ENCODE measurements around the gene KLK7.
"Not testable (repeated sequence)": the region's sequence is repeated elsewhere in the genome, so short reads cannot be mapped to it uniquely, and the experiment has no call there.

Gene KLK7

DNA sequence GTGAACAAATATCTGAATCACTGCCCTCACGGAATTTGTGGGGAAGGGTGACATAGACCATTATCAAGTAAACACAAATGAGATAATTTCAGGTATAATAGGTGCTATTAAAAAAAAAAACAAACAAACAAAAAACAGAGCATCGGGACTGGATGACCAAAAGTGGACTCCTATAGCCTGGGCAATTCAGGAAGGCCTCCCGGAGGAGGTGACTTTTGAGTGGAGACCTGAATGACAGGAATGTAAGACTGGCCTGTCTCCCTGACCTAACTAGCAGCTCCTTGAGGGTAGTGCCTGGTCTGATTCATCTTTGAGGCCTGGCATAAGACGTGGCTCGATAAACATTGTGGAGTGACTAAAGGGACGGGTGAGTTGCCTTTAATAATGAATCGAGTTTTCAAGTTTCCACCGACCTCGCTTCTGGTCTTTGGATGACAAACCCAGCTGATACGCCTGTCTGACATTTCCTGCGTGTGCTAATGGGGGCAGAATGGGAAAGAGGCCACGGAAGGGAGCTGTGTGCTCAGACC is 29.0 kb upstream of the KLK7 start:
- DNase-seq (ENCODE audit: low read depth in 1 of 2, low spot score in 1 of 2), result no peak

DNA sequence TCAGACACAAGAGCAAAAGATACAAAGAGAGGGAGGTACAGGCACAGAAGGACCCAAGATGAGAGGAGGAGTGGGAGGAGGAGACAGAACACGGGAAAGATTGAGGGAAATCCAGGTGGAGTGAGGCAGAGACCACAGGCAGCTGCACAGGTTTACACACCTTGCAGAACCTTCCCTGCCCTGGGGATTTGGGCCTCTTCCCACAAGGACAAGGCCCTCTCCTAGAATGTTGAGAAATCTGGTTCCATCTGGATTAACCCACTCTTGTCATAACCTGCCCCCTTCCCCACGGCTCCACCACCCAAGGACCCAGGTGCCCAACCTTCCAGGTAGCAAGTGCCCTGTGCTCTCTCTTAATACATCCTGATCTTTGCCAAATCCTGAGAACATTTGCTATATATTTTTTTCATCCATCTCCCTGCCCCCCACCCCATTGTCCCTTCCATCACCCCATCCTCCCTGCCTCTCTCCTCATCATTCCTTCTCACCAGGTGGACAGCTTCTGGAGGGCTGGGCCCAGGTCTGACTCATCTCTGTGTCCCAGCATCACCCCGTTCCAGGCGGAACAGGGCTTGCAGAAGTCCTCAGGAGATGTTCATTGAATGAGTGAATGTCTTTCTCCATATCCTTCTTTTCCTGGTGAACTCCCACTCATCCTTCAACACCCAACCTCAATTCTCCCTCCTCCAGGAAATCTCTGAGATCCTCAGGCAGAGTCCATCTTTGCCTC is 26.5 kb upstream of the KLK7 start:
- no peak for DNase-seq (ENCODE audit: low read depth in 1 of 2, low spot score in 1 of 2)

DNA sequence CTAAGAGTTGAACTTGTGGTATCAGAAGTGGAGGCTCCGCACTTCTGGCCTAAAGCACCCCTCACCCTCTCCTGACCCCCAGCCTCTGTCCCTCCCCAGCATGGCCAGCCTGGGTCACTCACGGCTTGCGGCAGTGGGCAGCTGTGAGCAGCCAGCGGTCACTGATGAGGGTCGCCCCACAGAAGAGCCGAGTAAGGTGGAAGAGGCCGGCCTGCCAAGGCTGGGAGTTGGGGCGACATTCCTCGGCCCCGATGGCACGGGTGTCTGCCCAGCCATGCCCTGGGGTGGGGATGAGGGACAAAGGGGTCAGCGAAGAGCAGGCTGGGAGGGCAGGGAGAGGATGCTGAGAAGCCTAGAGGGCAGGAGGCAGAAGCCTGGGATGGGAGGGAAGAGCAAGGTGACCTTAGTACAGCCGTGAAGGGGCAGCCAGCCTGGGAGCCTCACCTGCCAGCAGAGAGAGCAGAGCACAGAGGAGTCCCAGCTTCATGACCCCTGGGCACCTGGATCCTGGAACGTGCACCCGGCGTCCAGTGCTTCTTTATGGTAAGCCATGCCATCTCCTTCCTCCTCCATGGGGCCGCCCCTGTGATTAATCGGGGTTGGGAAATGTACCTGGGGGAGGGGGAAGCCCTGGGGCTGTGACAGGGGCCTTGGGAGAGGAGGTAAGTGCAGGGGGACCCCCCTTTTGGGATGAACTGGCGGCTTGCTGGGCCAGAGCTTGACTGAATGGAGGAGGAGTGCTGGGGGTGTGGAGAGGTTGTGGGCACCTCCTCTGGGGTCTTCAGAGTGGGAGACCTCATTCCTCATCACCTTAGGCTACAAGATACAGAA is 25.6 kb upstream of the KLK7 start:
- no peak for DNase-seq (ENCODE audit: low read depth in 1 of 2, low spot score in 1 of 2)

DNA sequence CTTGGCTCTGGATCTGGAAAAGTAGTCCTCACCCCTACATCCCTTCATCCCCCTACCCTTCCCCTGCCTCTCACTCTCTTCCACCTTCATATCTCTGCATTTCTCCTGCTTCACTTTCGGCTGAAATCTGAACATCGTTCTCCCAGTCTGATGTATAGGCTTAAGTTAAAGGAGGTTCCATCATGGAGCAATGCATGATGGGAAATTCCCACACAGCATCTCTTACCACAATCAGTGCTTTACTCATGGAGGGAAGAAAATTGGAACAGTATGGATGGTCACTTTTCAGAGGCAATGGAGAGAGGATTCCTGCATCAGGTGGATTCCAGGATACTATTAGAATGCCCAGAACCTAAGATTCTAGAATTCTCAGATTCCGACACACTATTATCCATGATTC is 23.8 kb upstream of the KLK7 start:
- DNase-seq (ENCODE audit: low read depth in 1 of 2, low spot score in 1 of 2), result no peak

DNA sequence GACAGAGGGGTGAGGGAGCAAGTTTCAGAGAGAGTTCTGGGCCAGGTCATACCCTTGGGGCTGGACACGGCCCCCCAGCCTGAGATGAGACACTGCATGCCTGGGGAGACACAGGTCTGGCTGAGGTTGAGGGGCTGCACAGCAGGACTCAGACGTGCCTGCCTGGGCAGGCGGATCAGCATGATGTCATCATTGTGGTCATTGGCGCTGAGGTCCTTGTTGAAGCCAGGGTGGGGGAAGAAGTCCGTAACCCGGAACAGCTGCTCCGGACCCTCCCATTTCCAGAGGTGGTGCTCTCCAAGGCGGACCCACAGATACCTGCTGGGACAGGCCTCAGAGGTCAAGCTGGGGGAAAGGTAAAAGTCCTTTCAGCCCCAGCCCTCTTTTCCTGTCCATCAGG is 22.7 kb upstream of the KLK7 start:
- DNase-seq (ENCODE audit: low read depth in 1 of 2, low spot score in 1 of 2), result no peak

DNA sequence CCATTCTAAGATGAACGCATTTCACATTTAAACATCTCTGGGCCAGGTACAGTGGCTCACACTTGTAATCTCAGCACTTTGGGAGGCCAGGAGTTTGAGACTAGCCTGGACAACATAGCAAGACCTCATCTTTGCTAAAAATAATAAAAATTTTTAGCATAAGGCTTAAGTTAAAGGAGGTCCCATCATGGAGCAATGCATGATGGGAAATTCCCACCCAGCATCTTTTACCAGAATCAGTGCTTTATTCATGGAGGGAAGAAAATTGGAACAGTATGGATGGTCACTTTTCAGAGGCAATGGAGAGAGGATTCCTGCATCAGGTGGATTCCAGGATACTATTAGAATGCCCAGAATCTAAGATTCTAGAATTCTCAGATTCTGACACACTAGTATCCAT is 21.5 kb upstream of the KLK7 start:
- DNase-seq (ENCODE audit: low read depth in 1 of 2, low spot score in 1 of 2), result no peak

DNA sequence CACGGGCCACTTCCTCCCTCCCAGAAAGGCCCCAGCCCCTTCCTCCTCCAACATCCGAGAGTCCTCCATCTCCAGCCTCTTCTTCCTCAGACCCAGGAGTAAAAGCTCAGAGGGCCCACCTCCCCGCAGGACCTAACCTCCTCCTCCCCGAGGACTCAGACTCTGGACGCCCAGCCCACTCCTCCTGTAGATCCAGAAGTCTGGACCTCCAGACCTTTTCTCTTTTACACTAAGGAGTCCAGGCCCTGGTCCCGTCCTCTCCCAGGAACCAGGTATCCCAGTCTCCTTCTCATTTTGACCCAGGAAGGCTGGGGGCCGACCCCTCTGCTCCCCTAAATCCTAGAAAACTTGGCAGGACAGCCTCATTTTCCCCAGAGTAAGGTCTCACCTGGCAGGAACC is 19.6 kb upstream of the KLK7 start:
- no peak for DNase-seq (ENCODE audit: low read depth in 1 of 2, low spot score in 1 of 2)

DNA sequence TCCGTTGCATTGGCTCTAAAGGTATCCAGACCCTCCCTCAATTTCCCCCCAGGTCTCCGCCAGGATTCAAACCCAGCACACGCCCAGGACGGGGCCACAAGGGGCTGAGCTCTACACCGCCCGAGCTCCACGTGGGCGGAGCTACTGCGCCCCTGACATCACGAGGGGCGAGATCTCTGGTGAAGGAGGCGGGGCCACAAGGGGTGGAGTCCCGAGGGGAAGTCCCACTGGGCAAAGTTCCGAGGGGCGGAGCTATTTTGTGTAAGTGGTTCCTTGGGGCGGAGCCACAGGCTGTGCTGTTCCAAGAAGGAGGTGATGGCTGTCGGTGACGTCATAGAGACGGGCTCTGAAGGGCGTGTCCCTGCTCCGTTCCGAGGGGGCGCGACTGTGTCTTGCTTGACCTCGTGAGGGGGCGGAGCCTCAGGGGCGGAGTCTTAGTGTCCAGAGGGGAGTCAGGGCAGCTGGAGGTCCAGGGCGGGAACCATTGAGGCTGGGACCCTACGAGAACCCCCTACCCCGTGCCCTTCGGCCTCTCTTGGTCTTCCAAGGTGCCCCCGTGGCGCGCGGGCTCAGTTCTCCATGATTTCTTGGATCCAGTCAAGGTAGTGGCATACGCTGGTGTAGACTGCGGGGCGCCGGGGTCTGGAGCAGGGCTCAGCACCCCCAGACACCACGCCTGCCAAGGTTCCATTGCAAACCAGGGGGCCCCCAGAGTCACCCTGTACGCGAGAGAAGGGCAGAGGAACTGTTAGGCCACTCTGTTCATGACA is 19.0 kb upstream of the KLK7 start:
- DNase-seq (ENCODE audit: low read depth in 1 of 2, low spot score in 1 of 2), result no peak

DNA sequence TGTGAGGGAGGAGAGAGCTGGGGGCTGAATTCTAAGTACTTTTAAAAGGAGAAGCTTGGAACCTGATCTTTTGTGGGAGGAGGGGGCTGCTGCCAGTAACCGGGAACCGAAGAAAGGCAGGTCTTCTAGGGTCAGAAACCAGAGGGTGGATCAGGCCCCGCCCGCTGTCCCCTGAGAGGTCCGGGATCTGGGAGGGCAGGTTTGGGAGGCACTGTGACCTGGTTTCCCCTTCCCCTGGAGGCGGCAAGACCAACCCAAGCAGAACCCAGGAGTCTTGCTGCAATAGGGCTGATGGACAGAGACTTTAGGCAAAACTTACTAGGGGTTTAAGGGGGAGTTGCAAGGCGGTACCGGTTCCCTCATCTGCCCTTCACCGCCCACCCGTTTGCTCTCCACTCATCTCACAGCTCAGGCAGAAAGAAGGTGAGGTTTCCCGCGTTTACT is 18.4 kb upstream of the KLK7 start:
- DNase-seq (ENCODE audit: low read depth in 1 of 2, low spot score in 1 of 2), result no peak

DNA sequence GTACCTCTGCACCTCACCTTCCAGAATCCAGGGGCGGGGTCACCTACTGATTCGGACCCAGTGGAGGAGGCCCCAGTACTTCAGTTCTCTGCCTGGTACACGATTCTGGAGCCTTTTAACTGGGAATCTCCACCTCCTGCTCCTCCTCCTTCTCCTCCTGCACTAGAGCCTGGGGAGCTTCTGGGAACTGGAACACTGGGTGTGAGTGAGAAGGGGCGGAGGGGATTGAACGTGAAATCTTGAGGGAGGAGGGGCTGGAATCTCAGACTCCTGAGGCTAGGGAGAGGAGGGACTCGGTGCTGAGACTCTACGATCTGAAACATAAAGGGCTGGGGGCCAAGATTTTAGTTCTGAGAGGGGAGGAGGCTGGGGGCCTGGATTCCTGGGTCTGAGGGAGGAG is 17.8 kb upstream of the KLK7 start, which contains the start of gene KLK8:
TSS of gene KLK8 (minus strand) at position 90 of the 400 bp plus-strand sequence. CDS start 437 bp downstream, outside the sequence.
- DNase-seq (ENCODE audit: low read depth in 1 of 2, low spot score in 1 of 2), result no peak

DNA sequence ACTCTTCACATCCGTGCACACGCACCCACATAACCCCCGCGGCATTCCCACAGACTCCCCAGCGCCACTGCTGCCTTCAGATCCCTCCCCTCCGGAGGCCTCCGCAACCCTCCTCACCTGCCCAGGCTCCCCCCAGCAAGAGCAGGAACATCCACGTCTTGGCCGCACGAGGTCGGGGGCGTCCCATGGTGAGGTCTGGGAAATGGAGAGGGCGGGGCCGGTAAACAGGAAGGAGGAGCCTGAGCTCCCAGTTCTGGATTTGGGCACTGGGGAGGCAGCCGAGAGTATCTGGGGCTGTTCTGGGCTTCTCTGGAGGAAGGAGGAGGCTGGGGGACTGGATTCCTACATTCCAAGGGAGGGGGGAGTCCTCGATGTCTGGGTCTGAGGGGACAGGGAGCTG is 17.3 kb upstream of the KLK7 start:
- DNase-seq (ENCODE audit: low read depth in 1 of 2, low spot score in 1 of 2), result no peak

DNA sequence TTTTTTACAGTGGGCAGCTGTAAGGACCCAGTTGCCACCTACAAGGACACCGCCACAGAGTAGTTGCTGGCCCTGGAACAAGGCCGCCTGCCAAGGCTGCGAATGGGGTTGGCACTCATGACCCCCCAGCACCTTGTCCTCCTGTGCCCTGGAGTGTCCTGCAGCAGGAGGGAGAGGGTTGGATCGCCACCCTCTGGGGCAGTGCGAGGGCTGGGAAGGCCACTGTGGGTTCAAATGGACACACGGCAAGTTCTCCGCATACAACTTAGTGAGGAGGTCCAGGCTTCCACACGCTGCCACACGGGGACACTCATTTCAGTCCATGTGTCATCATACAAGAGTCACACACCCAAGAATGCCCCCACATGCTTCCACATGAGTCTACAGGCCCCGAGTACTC is 16.7 kb upstream of the KLK7 start:
- no peak for DNase-seq (ENCODE audit: low read depth in 1 of 2, low spot score in 1 of 2)

DNA sequence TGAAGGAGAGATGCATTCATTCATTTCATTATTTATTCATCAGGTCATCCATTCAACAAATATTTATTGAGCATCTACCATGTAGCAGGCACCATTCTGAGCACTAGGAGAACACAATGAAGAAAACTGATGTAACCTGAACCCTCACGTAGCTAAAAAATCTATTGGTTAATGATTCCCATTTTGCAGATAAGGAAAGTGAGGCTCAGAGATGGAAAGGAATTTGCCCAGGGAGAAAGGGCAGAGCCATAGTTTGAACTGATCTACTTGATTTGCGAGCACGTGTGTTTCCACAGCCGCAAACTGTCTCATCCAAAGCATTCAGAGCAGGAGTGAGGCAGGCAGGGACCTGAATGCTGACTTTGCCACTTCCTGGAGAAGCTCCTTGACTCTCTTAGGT is 15.0 kb upstream of the KLK7 start:
- no peak for DNase-seq (ENCODE audit: low read depth in 1 of 2, low spot score in 1 of 2)

DNA sequence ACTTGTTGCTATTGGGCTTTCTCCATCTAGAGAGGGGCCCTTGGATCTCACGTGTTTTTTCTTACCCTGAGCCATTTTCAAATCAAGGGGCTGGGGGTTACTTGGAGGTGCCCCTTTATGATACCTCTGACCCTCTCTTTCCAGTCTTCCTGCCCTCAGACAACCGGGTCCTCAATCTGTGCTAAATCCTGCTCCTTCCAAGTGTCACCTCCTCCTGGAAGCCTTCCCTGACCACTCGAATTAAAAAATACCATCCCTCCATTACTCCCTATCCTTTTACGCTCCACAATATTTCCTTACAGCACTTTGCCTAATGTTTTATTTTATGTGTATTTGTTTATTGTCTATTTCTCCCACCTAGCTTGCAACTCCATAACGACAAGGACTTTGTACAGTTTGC is 14.3 kb upstream of the KLK7 start:
- no peak for DNase-seq (ENCODE audit: low read depth in 1 of 2, low spot score in 1 of 2)

DNA sequence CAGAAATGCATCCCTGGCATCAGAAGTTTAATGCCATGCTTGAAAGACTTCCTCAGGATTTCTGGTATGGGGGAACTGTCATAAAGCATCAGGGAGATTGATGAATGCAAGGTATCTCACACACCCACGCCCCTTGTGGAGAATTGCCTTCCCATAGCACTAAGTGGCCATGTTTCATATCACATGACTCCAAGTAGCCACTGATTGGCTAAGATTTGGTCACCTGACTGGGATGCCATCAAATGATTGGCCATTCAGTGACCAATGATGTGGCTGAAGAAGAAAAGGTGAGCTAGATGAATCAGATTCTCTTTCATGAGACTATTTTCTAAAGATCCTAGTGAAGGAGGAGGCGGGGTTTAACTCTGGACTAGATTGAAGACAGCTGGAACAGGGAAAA is 10.4 kb upstream of the KLK7 start:
- DNase-seq (ENCODE audit: low read depth in 1 of 2, low spot score in 1 of 2), result no peak

DNA sequence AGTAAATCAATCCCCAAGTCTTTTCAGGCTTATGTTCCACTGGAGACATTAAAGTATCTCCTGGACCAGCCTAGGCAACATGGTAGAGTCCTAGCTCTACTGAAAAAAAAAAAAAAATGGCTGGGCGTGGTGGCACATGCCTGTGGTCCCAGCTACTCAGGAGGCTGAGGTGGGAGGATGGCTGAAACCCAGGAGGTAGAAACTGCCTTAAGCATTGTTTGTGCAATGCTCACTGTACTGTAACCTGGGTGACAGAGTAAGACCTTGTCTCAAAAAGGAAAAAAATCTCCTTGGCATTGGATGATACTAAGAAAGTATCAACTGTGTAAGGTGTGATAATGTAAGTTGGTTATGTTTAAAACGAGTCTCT is 8.9 kb upstream of the KLK7 start:
- DNase-seq (ENCODE audit: low read depth in 1 of 2, low spot score in 1 of 2), result no peak

DNA sequence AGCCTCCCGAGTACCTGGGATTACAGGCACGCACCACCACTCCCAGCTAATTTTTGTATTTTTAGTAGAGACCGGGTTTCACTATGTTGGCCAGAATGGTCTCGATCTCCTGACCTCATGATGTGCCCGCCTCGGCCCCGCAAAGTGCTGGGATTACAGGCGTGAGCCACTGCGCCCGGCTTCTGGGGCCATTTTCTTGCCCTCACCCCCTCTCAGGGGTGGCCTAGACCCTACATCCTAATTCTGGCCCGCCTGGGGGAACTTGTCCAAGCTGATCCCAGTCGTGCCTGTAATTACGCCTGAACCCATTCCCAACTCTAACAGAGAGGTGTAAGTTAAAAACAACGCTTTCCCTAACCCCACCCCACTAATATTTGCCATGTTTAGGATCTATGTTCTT is 699 bp upstream of the KLK7 start:
- not testable (repeated sequence) for DNase-seq (ENCODE audit: low read depth in 1 of 2, low spot score in 1 of 2)

DNA sequence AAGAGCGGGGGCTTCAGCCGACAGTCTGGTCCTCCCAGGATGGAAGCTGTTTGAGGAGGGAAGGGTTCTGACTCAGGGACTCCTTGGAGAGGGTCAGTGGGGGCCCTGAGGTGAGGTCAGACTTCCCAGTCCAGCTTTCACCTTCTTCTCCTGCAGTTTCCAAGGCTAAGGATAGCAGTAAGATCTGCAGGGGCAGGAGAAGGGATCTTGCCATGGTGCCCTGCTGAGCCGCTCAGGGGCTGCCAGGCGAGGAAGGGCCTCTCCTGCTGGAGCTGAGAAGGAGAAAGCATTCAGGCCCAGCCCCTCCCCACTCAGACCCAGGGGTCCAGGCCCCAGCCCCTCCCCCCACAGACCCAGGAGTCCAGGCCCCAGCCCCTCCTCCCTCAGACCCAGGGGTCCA is 1.5 kb downstream of the KLK7 start:
- DNase-seq (ENCODE audit: low read depth in 1 of 2, low spot score in 1 of 2), result no peak

DNA sequence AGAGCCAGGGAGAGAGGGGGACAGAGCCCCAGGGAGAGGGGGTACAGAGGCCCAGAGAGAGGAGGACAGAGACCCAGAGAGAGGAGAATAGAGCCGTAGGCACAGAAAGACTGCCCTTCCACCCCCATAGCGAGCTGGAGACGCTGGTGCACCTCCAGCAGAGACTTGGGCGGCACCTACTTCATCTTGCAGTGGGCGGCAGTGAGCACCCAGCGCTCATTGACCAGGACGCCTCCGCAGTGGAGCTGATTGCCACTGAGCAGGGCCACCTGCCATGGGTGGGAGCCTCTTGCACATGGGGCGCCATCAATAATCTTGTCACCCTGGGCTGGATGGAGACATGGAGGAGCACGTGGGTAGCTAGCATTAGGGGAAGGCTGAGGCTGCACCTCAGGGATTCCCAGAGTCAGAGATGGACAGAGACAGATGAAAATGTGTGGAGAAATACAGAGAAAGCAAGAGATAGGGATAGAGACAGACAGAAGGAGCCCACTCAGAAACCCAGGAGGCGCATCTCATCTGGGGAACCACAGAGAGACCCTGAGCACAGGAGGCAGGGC is 2.0 kb downstream of the KLK7 start:
- DNase-seq (ENCODE audit: low read depth in 1 of 2, low spot score in 1 of 2), result no peak

DNA sequence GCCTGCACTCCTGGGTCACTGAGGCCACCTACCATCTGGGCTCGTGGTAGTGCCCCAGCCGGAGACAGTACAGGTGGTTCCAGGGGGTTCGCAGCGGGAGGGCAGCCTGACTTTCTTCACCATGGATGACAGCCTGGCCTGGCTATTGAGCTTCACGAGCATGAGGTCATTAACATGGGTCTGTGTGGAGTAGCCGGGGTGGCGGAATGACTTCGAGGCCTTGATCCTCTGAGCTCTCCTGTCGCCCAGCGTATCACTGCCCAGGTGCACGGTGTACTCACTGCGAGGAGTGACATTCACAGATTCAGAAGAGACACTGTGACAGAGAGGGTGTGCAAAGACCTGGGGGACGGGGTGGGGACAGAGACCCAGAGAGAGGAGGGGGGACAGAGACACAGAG is 3.5 kb downstream of the KLK7 start:
- DNase-seq (ENCODE audit: low read depth in 1 of 2, low spot score in 1 of 2), result no peak

DNA sequence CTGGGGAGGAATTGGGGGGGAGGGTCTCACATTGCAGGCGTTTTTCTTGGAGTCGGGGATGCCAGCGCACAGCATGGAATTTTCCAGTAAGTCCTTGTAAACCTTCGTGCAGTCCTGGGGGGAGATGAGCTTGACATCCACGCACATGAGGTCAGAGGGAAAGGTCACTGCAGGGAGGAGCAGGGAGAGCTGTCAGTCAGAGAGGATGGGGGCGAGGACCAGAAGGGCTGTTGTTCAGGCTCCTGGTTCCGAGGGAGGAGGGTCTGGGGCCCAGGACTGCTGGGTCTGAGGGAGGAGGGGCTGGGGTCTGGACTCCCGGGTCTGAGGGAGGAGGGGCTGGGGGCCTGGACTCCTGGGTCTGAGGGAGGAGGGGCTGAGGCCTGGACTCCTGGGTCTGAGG is 4.0 kb downstream of the KLK7 start:
- DNase-seq (ENCODE audit: low read depth in 1 of 2, low spot score in 1 of 2), result no peak
